HepG2 (cell line): ENCODE measurements around the gene DNAJC18. TPM values are rescaled to one million over a fixed set of nuclear protein-coding genes. Genes with fewer than 3 reads are reported as not detected.

Source experiments
- CTCF ChIP-seq: sonication (generic); formaldehyde crosslinking; IDR thresholded peaks from 2 replicates; pipeline ENCODE4 v1.5.0; 2020; ENCODE audit warnings: mild to moderate bottlenecking, missing genetic modification reagents, moderate library complexity
- FOSL1 ChIP-seq: sonication (generic); formaldehyde crosslinking; IDR thresholded peaks from 2 replicates; pipeline ENCODE4 v1.9.0; 2021; ENCODE audit warnings: missing genetic modification reagents, borderline replicate concordance
- HDAC6 ChIP-seq: fragments of 200-600 bp; sonication (generic); IDR thresholded peaks from 2 replicates; pipeline ENCODE4 v1.7.0; 2017; ENCODE audit warnings: mild to moderate bottlenecking, antibody characterized with exemption, low read length, low read depth
- JUND ChIP-seq: sonication (generic); formaldehyde crosslinking; IDR thresholded peaks from 2 replicates; pipeline ENCODE4 v1.8.0; 2022; ENCODE audit warnings: mild to moderate bottlenecking, missing genetic modification reagents
- KAT8 ChIP-seq: IDR thresholded peaks from 2 replicates; pipeline ENCODE4 v1.6.1; 2016; ENCODE audit warnings: missing genetic modification reagents, missing compliant biosample characterization
- LCORL ChIP-seq, 2 experiments: fragments of 450-650 bp in 1 of 2; sonication (generic) in 1 of 2; formaldehyde crosslinking in 1 of 2; IDR thresholded peaks; 2 replicates each; pipeline versions ENCODE4 v1.5.0 to v1.6.1; 2017 to 2020; ENCODE audit warnings: antibody characterized with exemption in 1 of 2, missing genetic modification reagents in 1 of 2
- PATZ1 ChIP-seq: sonication (generic); formaldehyde crosslinking; IDR thresholded peaks from 2 replicates; pipeline ENCODE4 v1.4.0; 2020; ENCODE audit warnings: missing genetic modification reagents
- PHF8 ChIP-seq: sonication (generic); formaldehyde crosslinking; IDR thresholded peaks from 2 replicates; pipeline ENCODE4 v1.5.0; 2020; ENCODE audit warnings: missing genetic modification reagents
- PRDM10 ChIP-seq: sonication (generic); formaldehyde crosslinking; IDR thresholded peaks from 2 replicates; pipeline ENCODE4 v1.4.0; 2020; ENCODE audit warnings: low read depth, missing genetic modification reagents
- RAD21 ChIP-seq: fragments of 450-650 bp; formaldehyde crosslinking; IDR thresholded peaks from 2 replicates; pipeline ENCODE4 v1.5.0; 2020; ENCODE audit warnings: mild to moderate bottlenecking
- RARA ChIP-seq: IDR thresholded peaks from 2 replicates; pipeline ENCODE4 v1.6.1; 2016; ENCODE audit warnings: missing genetic modification reagents, missing compliant biosample characterization
- ZNF574 ChIP-seq: sonication (generic); formaldehyde crosslinking; IDR thresholded peaks from 2 replicates; pipeline ENCODE4 v1.4.0; 2020; ENCODE audit warnings: missing genetic modification reagents
- ZNF772 ChIP-seq: sonication (generic); formaldehyde crosslinking; IDR thresholded peaks from 2 replicates; pipeline ENCODE4 v1.5.0; 2020; ENCODE audit warnings: mild to moderate bottlenecking, missing genetic modification reagents
- ZNF782 ChIP-seq: sonication (generic); formaldehyde crosslinking; IDR thresholded peaks from 2 replicates; pipeline ENCODE4 v1.4.0; 2020; ENCODE audit warnings: missing genetic modification reagents, mild to moderate bottlenecking, borderline replicate concordance
- polyA plus RNA-seq, 8 experiments: library from polyadenylated mRNA; depleted of rRNA in 3 of 8; stranded (reverse) in 7 of 8; unstranded in 1 of 8; fragments of >200 nt; fragmentation: Illumina TruSeq in 4 of 8; extraction: Trizol in 4 of 8; gene quantifications; 2 replicates each; pipeline versions ENCODE4 v1.2.1 to v1.2.3, GENCODE V29; 2011 to 2016; ENCODE audit warnings: low read depth in 4 of 8, missing spikeins in 1 of 8, mixed read lengths in 1 of 8; ENCODE audit not compliant: insufficient read depth in 1 of 8
- total RNA-seq, 5 experiments: library from RNA; depleted of rRNA; stranded (reverse); fragments of >200 nt; fragmentation: Illumina TruSeq; extraction: Trizol; gene quantifications; 2 replicates each; pipeline ENCODE4 v1.2.3, GENCODE V29; 2016; ENCODE audit warnings: low read depth in 1 of 5

DNAJC18 gene
- total and polyA plus RNA-seq, 2 of the 13 experiments (the other 11 are each of a cell fraction or from before 2014, with no cell fraction given), result 6.5 to 6.6 TPM

GRCh38 chr5:139385061-139386049, 54.0 kb downstream of the DNAJC18 start (continued):
- TF ChIP-seq PHF8 (CRISPR knock-in tag) (peak; percentile 69), JUND (CRISPR knock-in tag) (0 out of 2 replicates have a peak, but pooled peaks have one; percentile 3), RARA (CRISPR knock-in tag) (peak; percentile 37; the same call in 1 of the 2 replicates), CTCF (peak; percentile 93), LCORL (IDR thresholded peaks at IDR 0.05) (no peak), LCORL (CRISPR knock-in tag; IDR thresholded peaks at IDR 0.05) (no peak; the same call in 1 of the 2 replicates), ZNF574 (CRISPR knock-in tag) (0 out of 2 replicates have a peak, but pooled peaks have one; percentile 25), PATZ1 (CRISPR knock-in tag) (peak; percentile 67), HDAC6 (no peak), KAT8 (CRISPR knock-in tag) (0 out of 2 replicates have a peak, but pooled peaks have one; percentile 40), RAD21 (CRISPR knock-in tag) (peak; percentile 64), ZNF782 (CRISPR knock-in tag) (no peak), PRDM10 (0 out of 2 replicates have a peak, but pooled peaks have one; percentile 47), FOSL1 (CRISPR knock-in tag) (no peak), ZNF772 (CRISPR knock-in tag) (0 out of 2 replicates have a peak, but pooled peaks have one; percentile 19)
